Osteoblast (primary cell): ENCODE data around the gene ALDOC. TPM values are rescaled to one million over a fixed set of nuclear protein-coding genes. Genes with fewer than 3 reads are reported as not detected.

Experiments used
- DNase-seq: peaks from one replicate; pipeline ENCODE4 v3.0.0; 2011; ENCODE audit warnings: low spot score, mixed read lengths; ENCODE audit not compliant: insufficient read length; ENCODE audit errors: missing footprints
- H2AFZ ChIP-seq: 2 replicates; pipeline ENCODE4 v1.6.0; 2011; ENCODE audit warnings: mild to moderate bottlenecking, low read length
- H3K27ac ChIP-seq: 2 replicates; pipeline ENCODE4 v1.5.1; 2011; ENCODE audit warnings: mild to moderate bottlenecking, low read depth, low read length, moderate library complexity
- H3K27me3 ChIP-seq: 2 replicates; pipeline ENCODE4 v1.6.0; 2012; ENCODE audit warnings: mild to moderate bottlenecking, control low read depth, inconsistent platforms, low read length, moderate library complexity; ENCODE audit not compliant: insufficient read depth
- H3K36me3 ChIP-seq: 2 replicates; pipeline ENCODE4 v1.5.1; 2011; ENCODE audit warnings: mild to moderate bottlenecking, low read length, control low read depth, moderate library complexity; ENCODE audit not compliant: insufficient read depth
- H3K4me1 ChIP-seq: 2 replicates; pipeline ENCODE4 v1.5.1; 2011; ENCODE audit warnings: mild to moderate bottlenecking, low read length, control low read depth, moderate library complexity; ENCODE audit not compliant: insufficient read depth
- H3K4me2 ChIP-seq: 2 replicates; pipeline ENCODE4 v1.6.0; 2011; ENCODE audit warnings: mild to moderate bottlenecking, low read length; ENCODE audit not compliant: insufficient read depth
- H3K4me3 ChIP-seq: fragments of 200-600 bp; sonication (generic); 3 replicates; pipeline ENCODE4 v1.5.1; 2012; ENCODE audit warnings: mild to moderate bottlenecking, low read length, inconsistent platforms; ENCODE audit not compliant: insufficient read depth
- H3K79me2 ChIP-seq: 2 replicates; pipeline ENCODE4 v1.6.0; 2012; ENCODE audit warnings: mild to moderate bottlenecking, low read length, control low read depth, inconsistent platforms; ENCODE audit not compliant: insufficient read depth
- H3K9me3 ChIP-seq: 2 replicates; pipeline ENCODE4 v1.5.1; 2011; ENCODE audit warnings: low read depth, low read length, control low read depth
- H4K20me1 ChIP-seq: 2 replicates; pipeline ENCODE4 v1.6.0; 2012; ENCODE audit warnings: mild to moderate bottlenecking, low read length, control low read depth; ENCODE audit not compliant: insufficient read depth
- CTCF ChIP-seq: IDR thresholded peaks from 2 replicates; pipeline ENCODE4 v1.5.1; 2011; ENCODE audit warnings: mild to moderate bottlenecking, low read depth, low read length, moderate library complexity; ENCODE audit errors: extremely low read depth
- total RNA-seq: library from RNA; depleted of rRNA; stranded (reverse); fragments of >200 nt; gene quantifications from 2 replicates; pipeline ENCODE4 v1.2.3, GENCODE V29; 2012

Gene ALDOC
- total RNA-seq, 1 donor = 17.0 TPM

- no peak for DNase-seq
- H3K27ac ChIP-seq = no peak overlapping the region
- peaks cover 3% of the 10 kb centered on the region for H4K20me1 ChIP-seq
- no peak overlapping the region for H2AFZ ChIP-seq
- H3K4me3 ChIP-seq = no peak overlapping the region
- H3K79me2 ChIP-seq = peaks cover 24% of the 10 kb centered on the region
- H3K4me1 ChIP-seq = peaks cover 6% of the 10 kb centered on the region
- no peak for TF ChIP-seq CTCF
- no peaks in the 10 kb centered on the region for H3K9me3 ChIP-seq
- H3K27me3 ChIP-seq = no peaks in the 10 kb centered on the region
- H3K4me2 ChIP-seq = no peak overlapping the region
- H3K36me3 ChIP-seq = peaks cover 13% of the 10 kb centered on the region
Measured at GRCh38 chr17:28563475-28563874, 13.2 kb downstream of the ALDOC start.

- no peaks in the 10 kb centered on the region for H3K9me3 ChIP-seq
- no peak for DNase-seq
- peaks cover 14% of the 10 kb centered on the region for H3K79me2 ChIP-seq
- no peak for TF ChIP-seq CTCF
- H3K4me1 ChIP-seq = peaks cover 5% of the 10 kb centered on the region
- H2AFZ ChIP-seq = no peak overlapping the region
- no peaks in the 10 kb centered on the region for H3K27me3 ChIP-seq
- H4K20me1 ChIP-seq = peaks cover 18% of the 10 kb centered on the region
- H3K27ac ChIP-seq = no peak overlapping the region
- no peak overlapping the region for H3K4me3 ChIP-seq
- no peak overlapping the region for H3K4me2 ChIP-seq
- peaks cover 49% of the 10 kb centered on the region for H3K36me3 ChIP-seq
Measured at GRCh38 chr17:28555022-28555421, 21.7 kb downstream of the ALDOC start.

- H3K27ac ChIP-seq = no peak overlapping the region
- no peak overlapping the region for H3K4me3 ChIP-seq
- H4K20me1 ChIP-seq = peaks cover 22% of the 10 kb centered on the region
- no peaks in the 10 kb centered on the region for H3K9me3 ChIP-seq
- H3K27me3 ChIP-seq = no peaks in the 10 kb centered on the region
- TF ChIP-seq CTCF = peak; percentile 33
- peaks cover 15% of the 10 kb centered on the region for H3K79me2 ChIP-seq
- DNase-seq = no peak
- H2AFZ ChIP-seq = no peak overlapping the region
- no peak overlapping the region for H3K4me2 ChIP-seq
- H3K36me3 ChIP-seq = peaks cover 45% of the 10 kb centered on the region
- peaks cover 5% of the 10 kb centered on the region for H3K4me1 ChIP-seq
Measured at GRCh38 chr17:28554565-28554964, 22.1 kb downstream of the ALDOC start.

- peaks cover 20% of the 10 kb centered on the region for H3K79me2 ChIP-seq
- H3K27ac ChIP-seq = no peak overlapping the region
- H3K4me1 ChIP-seq = peaks cover 5% of the 10 kb centered on the region
- peak overlapping the region; percentile 38 for H2AFZ ChIP-seq
- no peaks in the 10 kb centered on the region for H3K27me3 ChIP-seq
- H3K36me3 ChIP-seq = peaks cover 42% of the 10 kb centered on the region
- no peak for TF ChIP-seq CTCF
- H4K20me1 ChIP-seq = peaks cover 32% of the 10 kb centered on the region
- H3K4me3 ChIP-seq = peak overlapping the region; percentile 81
- DNase-seq = no peak
- H3K9me3 ChIP-seq = no peaks in the 10 kb centered on the region
- peak overlapping the region; percentile 90 for H3K4me2 ChIP-seq
Measured at GRCh38 chr17:28553000-28553505, 23.6 kb downstream of the ALDOC start.
